Keratinocyte (primary cell): ENCODE data around the gene NEK2. TPM values are rescaled to one million over a fixed set of nuclear protein-coding genes. Genes with fewer than 3 reads are reported as not detected.

Source experiments
- DNase-seq: peaks from one replicate; pipeline ENCODE4 v3.0.0-alpha.2; 2011; ENCODE audit warnings: low read depth, missing footprints, low spot score
- FAIRE-seq: peaks from 2 replicates; lab custom pipeline; 2011; peaks lifted over from hg19 to GRCh38; lab: Jason Lieb, UNC
- H2AFZ ChIP-seq: 2 replicates; pipeline ENCODE4 v1.6.0; 2012; ENCODE audit warnings: low read length, control low read depth, inconsistent platforms; ENCODE audit not compliant: control insufficient read depth
- H3K27ac ChIP-seq: 2 replicates; pipeline ENCODE4 v1.5.1; 2011; ENCODE audit warnings: low read length; ENCODE audit not compliant: control insufficient read depth, insufficient read depth
- H3K27me3 ChIP-seq: 3 replicates; pipeline ENCODE4 v1.6.0; 2011; ENCODE audit warnings: low read length; ENCODE audit not compliant: control insufficient read depth, insufficient read depth; ENCODE audit errors: extremely low read depth
- H3K36me3 ChIP-seq, 2 experiments: 2 replicates in 1 of 2; 3 replicates in 1 of 2; pipeline ENCODE4 v1.5.1; 2011; ENCODE audit warnings: low read length in 2 of 2, mild to moderate bottlenecking in 1 of 2; ENCODE audit not compliant: control insufficient read depth in 2 of 2, insufficient read depth in 2 of 2; ENCODE audit errors: extremely low read depth in 1 of 2
- H3K4me1 ChIP-seq: 3 replicates; pipeline ENCODE4 v1.5.1; 2011; ENCODE audit warnings: low read length; ENCODE audit not compliant: control insufficient read depth, insufficient read depth; ENCODE audit errors: extremely low read depth
- H3K4me2 ChIP-seq: 3 replicates; pipeline ENCODE4 v1.6.0; 2011; ENCODE audit warnings: low read depth, low read length; ENCODE audit not compliant: control insufficient read depth, insufficient read depth; ENCODE audit errors: extremely low read depth
- H3K4me3 ChIP-seq, 3 experiments: fragments of 200-600 bp in 1 of 3; sonication (generic) in 1 of 3; 2 replicates in 2 of 3; 3 replicates in 1 of 3; pipeline ENCODE4 v1.5.1; 2011 to 2016; ENCODE audit warnings: low read length in 3 of 3, mild to moderate bottlenecking in 3 of 3, control low read depth in 2 of 3, inconsistent platforms in 1 of 3, low read depth in 1 of 3, mixed read lengths in 1 of 3, mixed run types in 1 of 3, moderate library complexity in 1 of 3; ENCODE audit not compliant: control insufficient read depth in 2 of 3, insufficient read depth in 2 of 3; ENCODE audit errors: extremely low read depth in 1 of 3
- H3K79me2 ChIP-seq: 2 replicates; pipeline ENCODE4 v1.6.0; 2012; ENCODE audit warnings: low read length; ENCODE audit not compliant: control insufficient read depth, insufficient read depth
- H3K9ac ChIP-seq: 3 replicates; pipeline ENCODE4 v1.6.0; 2011; ENCODE audit warnings: low read length; ENCODE audit not compliant: control insufficient read depth, insufficient read depth; ENCODE audit errors: extremely low read depth
- H3K9me1 ChIP-seq: 3 replicates; pipeline ENCODE4 v1.6.0; 2011; ENCODE audit warnings: low read length; ENCODE audit not compliant: control insufficient read depth, insufficient read depth; ENCODE audit errors: extremely low read depth
- H3K9me3 ChIP-seq: 2 replicates; pipeline ENCODE4 v1.5.1; 2012; ENCODE audit warnings: low read depth, low read length; ENCODE audit not compliant: control insufficient read depth
- H4K20me1 ChIP-seq: 3 replicates; pipeline ENCODE4 v1.6.0; 2011; ENCODE audit warnings: low read length; ENCODE audit not compliant: control insufficient read depth, insufficient read depth; ENCODE audit errors: extremely low read depth
- CTCF ChIP-seq, 3 experiments: IDR thresholded peaks in 1 of 3; conservative IDR thresholded peaks in 1 of 3; optimal IDR thresholded peaks in 1 of 3; 2 replicates in 2 of 3; 3 replicates in 1 of 3; pipeline versions ENCODE3 to v1.5.1; 2011; ENCODE audit warnings: low read length in 3 of 3, mild to moderate bottlenecking in 3 of 3, moderate library complexity in 2 of 3, control low read depth in 1 of 3, inconsistent platforms in 1 of 3; ENCODE audit not compliant: insufficient read depth in 2 of 3; ENCODE audit errors: extremely low read depth in 1 of 3
- EZH2 ChIP-seq: IDR thresholded peaks from one replicate; pipeline ENCODE4 v1.6.1; 2012; ENCODE audit warnings: inconsistent platforms, mild to moderate bottlenecking, low read length, moderate library complexity
- dilution Hi-C: fragments of 300-500 bp; cut with MboI; formaldehyde crosslinking; loops from one replicate; pipeline ENCODE4 v1.7.0; 2020; ENCODE audit warnings: low sequenced_read_pairs; ENCODE audit not compliant: extremely low pct_ligation_motif_present
- polyA plus RNA-seq, 5 experiments: library from polyadenylated mRNA; depleted of rRNA in 3 of 5; stranded (reverse) in 3 of 5; stranded (forward) in 1 of 5; unstranded in 1 of 5; fragments of >200 nt; gene quantifications; 1 replicate in 1 of 5; 2 replicates in 3 of 5; 3 replicates in 1 of 5; pipeline versions ENCODE4 v1.2.1 to v1.2.3, GENCODE V29; 2011 to 2012; ENCODE audit warnings: missing spikeins in 2 of 5, low read depth in 1 of 5, low replicate concordance in 1 of 5

Gene NEK2
- polyA plus RNA-seq, 1 donor (not counting 4 experiments of a cell fraction or from before 2014, with no cell fraction given), result 10.8 TPM

DNA sequence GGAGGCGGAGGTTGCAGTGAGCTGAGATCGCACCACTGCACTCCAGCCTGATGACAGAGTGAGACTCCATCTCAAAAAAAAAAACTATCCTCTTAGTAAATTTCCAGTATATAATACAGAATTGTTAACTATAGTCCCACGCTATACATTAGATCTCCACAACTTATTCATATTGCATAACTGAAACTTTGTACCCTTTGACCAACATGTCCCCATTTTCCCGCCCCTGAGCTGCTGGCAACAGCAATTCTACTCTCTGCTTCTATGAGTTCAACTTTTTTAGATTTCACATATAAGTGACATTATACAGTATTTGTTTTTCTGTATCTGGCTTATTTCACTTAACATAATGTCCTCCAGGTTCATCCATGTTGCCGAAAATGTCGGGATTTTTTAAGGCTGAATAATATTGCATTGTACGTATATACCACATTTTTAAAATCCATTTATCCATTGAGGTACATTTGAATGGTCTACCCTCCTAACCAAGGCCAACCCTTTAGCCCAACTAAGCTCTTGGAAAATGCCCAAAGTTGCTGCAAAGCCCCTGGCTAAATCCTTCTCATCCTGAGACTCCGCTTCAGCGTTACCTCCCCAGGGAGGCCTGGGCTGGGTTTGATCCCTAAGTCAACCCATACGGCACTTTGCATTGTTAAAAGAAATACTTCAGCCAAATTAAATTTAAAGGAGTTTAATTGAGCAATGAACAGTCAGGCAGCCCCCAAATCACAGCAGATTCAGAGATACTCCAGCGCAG is 34.2 kb downstream of the NEK2 start:
- FAIRE-seq, result no peak
- Histone ChIP-seq H4K20me1 (no peaks in the 10 kb centered on the region), H3K9ac (no peak overlapping the region), H3K9me1 (peaks cover 3% of the 10 kb centered on the region), H3K27ac (no peak overlapping the region), H3K79me2 (no peaks in the 10 kb centered on the region), H3K36me3 (no peaks in the 10 kb centered on the region), H3K4me2 (no peak overlapping the region), H3K9me3 (no peaks in the 10 kb centered on the region), H3K27me3 (peaks cover 8% of the 10 kb centered on the region), H3K4me3 (no peak overlapping the region), H3K4me1 (no peaks in the 10 kb centered on the region), H2AFZ (no peak overlapping the region)
- DNase-seq, result no peak
- dilution Hi-C loops, result no loop called here
- TF ChIP-seq EZH2, result no peak
- no peak for TF ChIP-seq CTCF (optimal IDR thresholded peaks at IDR 0.05 in 1 of 3, IDR thresholded peaks at IDR 0.05 in 1 of 3, conservative IDR thresholded peaks at IDR 0.05 in 1 of 3; ENCODE audit: extremely low read depth in 1 of 3, insufficient read depth in 2 of 3, low read length in 3 of 3)

DNA sequence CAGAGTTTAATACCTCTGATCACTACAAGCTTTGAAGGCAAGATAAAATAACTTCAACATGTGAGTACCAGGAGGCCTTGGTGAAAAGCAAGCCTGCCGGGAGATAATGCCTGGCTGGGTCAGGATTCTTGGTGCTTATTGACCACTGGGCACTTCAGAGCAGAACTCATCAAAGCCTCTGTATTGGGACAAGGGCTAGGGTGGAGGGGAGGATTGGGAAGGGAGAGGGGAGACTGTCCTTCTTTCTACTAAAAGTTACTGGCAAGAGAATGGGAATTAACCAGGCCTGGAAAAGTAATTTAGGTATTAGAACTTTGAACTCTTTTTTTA is 35.2 kb downstream of the NEK2 start:
- no peaks in the 10 kb centered on the region for H4K20me1 ChIP-seq
- no peak overlapping the region for H3K27ac ChIP-seq
- H3K9me3 ChIP-seq, result no peaks in the 10 kb centered on the region
- FAIRE-seq (no peak), DNase-seq (no peak)
- H3K9ac ChIP-seq, result no peak overlapping the region
- TF ChIP-seq EZH2 (no peak), CTCF (optimal IDR thresholded peaks at IDR 0.05 in 1 of 3, IDR thresholded peaks at IDR 0.05 in 1 of 3, conservative IDR thresholded peaks at IDR 0.05 in 1 of 3; ENCODE audit: extremely low read depth in 1 of 3, insufficient read depth in 2 of 3, low read length in 3 of 3) (no peak)
- no peak overlapping the region for H2AFZ ChIP-seq
- no peaks in the 10 kb centered on the region for H3K4me1 ChIP-seq
- dilution Hi-C loops, result no loop called here
- no peak overlapping the region for H3K4me2 ChIP-seq
- H3K79me2 ChIP-seq, result no peaks in the 10 kb centered on the region
- no peak overlapping the region for H3K4me3 ChIP-seq
- no peaks in the 10 kb centered on the region for H3K36me3 ChIP-seq
- peaks cover 3% of the 10 kb centered on the region for H3K9me1 ChIP-seq
- peaks cover 8% of the 10 kb centered on the region for H3K27me3 ChIP-seq
